IPS-NIHi11 (cell line): ENCODE data around the gene KCNH2.
"Not testable (repeated sequence)": the region's sequence is repeated elsewhere in the genome, so short reads cannot be mapped to it uniquely, and the experiment has no call there.

Source experiments
- DNase-seq: peaks from one replicate; pipeline ENCODE4 v3.0.0; 2012; ENCODE audit warnings: mixed read lengths, low spot score

The KCNH2 gene, protein sequence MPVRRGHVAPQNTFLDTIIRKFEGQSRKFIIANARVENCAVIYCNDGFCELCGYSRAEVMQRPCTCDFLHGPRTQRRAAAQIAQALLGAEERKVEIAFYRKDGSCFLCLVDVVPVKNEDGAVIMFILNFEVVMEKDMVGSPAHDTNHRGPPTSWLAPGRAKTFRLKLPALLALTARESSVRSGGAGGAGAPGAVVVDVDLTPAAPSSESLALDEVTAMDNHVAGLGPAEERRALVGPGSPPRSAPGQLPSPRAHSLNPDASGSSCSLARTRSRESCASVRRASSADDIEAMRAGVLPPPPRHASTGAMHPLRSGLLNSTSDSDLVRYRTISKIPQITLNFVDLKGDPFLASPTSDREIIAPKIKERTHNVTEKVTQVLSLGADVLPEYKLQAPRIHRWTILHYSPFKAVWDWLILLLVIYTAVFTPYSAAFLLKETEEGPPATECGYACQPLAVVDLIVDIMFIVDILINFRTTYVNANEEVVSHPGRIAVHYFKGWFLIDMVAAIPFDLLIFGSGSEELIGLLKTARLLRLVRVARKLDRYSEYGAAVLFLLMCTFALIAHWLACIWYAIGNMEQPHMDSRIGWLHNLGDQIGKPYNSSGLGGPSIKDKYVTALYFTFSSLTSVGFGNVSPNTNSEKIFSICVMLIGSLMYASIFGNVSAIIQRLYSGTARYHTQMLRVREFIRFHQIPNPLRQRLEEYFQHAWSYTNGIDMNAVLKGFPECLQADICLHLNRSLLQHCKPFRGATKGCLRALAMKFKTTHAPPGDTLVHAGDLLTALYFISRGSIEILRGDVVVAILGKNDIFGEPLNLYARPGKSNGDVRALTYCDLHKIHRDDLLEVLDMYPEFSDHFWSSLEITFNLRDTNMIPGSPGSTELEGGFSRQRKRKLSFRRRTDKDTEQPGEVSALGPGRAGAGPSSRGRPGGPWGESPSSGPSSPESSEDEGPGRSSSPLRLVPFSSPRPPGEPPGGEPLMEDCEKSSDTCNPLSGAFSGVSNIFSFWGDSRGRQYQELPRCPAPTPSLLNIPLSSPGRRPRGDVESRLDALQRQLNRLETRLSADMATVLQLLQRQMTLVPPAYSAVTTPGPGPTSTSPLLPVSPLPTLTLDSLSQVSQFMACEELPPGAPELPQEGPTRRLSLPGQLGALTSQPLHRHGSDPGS

GRCh38 chr7:150978126-150978789 is at the start of gene KCNH2:
Gene KCNH2, minus strand, starts transcription at chr7:150978321. Its CDS starts 408 bp downstream, at chr7:150977913.
- peak; percentile 95 for DNase-seq

GRCh38 chr7:151027728-151028130 is 49.6 kb upstream of the KCNH2 start:
- not testable (repeated sequence) for DNase-seq

- not testable (repeated sequence) for DNase-seq
Measured at GRCh38 chr7:151026771-151027727, 48.9 kb upstream of the KCNH2 start.

GRCh38 chr7:151025924-151026671 is 48.0 kb upstream of the KCNH2 start:
- DNase-seq, result no peak

DNA sequence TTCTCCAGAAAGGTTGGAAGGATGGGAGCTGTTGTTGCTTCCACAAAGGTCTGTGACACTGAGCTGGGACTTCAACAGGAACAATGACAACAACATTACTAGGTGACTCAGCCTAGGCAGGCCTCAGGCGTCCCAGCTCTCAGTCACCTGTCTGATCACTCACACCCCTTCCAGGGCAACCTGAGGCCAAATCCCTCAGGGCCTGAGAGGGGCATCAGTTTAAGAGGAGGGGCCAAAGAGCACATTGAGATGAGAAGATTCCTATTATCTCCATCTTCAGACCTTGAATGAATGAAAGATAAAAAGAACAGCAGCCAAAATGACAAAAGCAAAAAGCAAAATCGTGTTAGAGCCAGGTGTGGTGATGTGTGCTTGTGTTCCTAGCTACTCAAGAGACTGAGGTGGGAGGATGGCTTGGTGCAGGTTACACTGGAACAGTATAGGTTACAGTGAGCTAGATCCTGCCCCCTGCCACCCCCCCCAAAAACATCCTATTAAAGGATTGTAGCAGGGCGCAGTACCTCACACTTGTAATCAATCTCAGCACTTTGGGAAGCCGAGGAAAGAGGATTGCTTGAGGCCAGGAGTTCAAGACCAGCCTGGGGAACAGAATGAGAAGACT is 46.4 kb upstream of the KCNH2 start, which contains the start of gene ATG9B:
Gene ATG9B (minus strand): TSS at position 60 of the 622 bp plus-strand sequence. CDS start 71 bp downstream, outside the sequence.
- DNase-seq, result no peak

DNA sequence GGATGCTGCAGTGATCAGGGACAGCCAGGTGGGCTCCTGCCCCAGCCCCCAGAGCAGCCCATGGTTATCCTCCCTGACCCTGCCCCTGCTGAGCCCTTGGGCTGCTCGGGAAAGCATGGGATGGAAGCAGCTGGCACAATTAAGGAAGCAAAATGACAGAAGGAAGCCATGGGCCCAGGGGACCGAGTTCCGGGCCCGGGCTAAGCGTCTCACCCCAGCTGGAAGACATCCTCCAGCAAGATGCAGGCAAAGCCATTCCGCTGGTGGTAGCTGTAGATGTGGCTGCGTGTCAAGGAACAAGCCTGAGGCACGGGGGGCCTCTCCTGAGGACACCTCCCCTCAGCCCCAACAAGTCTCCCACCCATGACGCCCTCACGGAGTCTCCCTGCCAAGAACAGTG is 45.1 kb upstream of the KCNH2 start:
- no peak for DNase-seq

DNA sequence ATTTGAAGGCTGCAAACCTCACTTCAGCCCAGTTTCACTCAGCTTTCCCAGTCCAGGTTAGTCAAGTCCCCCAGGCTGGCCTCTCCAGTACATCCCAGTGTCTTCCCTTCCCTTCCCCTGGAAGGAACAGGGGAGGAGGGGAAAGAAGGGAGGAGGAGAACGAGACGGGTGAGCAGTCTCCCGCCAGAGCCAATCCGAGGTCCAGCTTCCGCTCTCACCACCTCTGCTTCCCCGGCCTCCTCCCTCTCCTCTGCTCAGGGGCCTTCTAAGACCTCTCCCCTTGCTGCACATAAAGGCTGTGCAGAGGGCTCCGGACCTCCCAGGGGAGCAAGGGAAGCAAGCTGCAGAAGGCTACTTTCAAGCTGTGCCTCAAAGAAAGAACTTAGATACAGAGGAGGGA is 42.1 kb upstream of the KCNH2 start:
- DNase-seq, result no peak

GRCh38 chr7:151019130-151019447 is 41.0 kb upstream of the KCNH2 start:
- no peak for DNase-seq

DNA sequence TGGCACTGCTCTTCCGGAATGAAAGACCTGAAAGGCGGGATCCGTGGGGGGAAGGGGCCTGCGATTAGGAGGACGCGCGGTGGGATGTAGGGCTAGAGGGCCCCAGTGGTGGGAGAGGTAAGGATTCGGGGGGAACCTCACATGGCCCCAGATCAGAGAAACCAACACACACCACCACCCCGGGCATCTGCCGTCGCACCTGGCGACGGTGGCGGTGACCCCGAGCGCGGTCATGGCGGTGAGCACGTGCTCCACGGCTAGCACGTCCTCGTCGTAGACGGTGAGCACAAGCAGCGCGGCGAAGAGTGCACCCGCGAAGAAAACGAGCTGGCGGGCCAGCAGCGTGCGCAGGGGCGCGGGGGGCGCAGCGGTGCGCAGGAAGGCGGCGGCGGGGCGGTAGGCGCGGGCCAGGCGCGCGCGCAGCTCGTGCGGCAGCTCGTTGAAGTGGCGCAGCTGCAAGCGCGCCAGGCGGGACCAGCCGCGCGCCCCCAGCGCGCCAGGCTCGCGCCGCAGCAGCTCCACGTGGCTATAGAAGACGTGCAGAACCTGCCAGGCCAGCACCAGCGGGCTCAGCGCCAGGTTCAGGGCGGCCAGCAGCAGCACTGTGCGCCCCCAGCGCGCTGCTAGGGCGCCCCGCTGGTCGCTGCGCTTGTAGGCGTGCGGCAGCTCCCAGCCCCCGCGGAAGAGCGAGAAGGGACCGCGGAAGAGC is 40.5 kb upstream of the KCNH2 start:
- peak; percentile 58 for DNase-seq

GRCh38 chr7:151017953-151018420 is 39.9 kb upstream of the KCNH2 start:
- DNase-seq, result peak; percentile 84

DNA sequence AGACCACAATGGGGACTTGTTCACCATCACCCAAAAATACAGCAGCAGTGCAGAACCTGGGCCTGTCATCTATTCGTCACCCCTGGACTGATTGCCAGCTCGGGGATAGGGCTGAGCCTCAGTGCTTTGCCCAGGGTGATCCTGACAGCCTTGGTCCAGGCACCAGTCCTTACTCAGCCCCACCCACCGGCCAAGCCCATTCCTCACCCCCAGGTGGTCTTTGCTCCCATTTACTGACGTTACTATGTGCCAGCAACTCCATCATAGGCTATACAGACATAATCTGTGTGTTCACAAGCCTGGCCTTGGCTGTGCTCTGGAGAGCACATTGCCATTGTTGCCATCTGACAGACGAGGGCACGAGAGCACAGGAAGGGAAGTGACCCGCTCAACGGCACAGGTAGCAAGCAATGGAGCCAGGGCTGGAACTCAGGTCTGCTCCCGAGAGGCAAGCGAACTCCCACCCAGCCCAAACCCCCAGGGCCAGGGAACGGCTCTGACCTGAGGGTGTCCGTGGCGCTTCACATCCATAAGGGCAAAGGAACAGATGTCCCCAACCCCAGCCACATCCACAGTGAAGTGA is 39.3 kb upstream of the KCNH2 start:
- no peak for DNase-seq

DNA sequence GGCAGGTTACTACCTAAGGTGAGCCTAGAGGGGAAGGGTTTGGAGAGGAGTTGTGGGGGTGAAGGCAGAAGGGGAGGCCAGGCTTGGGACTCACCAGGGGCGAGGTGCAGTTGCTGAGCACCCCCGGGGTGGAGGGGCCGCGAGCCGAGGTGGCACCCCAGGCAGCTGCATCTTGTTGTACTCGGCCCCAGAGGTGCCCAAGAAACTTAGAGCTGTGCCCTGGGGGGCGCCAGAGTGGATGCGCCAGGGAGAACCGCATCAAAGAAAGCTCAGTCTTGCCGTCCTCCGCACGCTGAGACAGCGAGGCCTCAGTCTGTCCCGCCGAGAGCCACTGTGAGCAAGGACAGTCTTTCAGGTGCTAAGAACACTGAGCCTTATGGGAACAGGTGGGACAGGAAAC is 38.8 kb upstream of the KCNH2 start:
- DNase-seq, result no peak

- DNase-seq, result no peak
Measured at GRCh38 chr7:151016505-151016904, 38.4 kb upstream of the KCNH2 start.

DNA sequence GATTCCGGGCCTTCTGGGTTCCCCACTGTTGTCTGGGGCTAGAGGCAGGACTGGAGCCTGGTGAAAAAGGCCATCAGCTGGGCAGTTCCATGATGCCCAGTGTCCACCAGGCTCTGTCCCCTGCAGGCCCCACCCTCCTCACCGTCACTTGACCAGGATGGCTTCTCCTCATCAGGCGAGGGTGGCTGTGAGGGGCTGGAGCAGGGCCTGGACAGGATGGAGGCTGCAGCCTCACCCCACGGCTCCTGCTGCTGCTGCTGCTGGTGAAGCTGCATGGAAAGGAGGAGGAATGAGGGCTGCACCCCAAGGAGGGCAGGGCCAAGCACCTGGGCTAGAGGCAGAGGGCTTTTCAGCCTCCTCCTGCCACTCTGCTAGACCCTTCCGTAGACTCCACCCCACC is 37.8 kb upstream of the KCNH2 start:
- no peak for DNase-seq

DNA sequence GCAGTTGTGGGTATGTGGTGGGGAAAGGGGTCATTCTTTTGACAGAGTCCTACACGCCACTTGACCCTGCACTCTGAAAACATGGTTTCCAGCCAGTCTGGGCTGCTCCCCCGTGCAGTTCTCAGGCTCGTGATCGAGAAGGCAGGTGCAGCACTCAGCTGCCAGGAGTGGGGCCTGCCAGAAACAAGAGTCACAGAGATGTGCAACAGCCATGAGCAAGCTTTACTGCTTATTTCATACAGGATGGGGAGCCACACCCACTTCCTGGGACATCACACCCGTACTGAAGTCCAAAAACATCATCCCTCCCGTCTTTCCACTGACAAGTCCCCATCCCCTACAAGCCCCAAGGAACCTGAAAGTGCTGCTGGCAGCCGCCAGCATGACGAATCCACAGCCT is 36.8 kb upstream of the KCNH2 start:
- no peak for DNase-seq

GRCh38 chr7:151013733-151014497 is 35.8 kb upstream of the KCNH2 start:
- DNase-seq, result peak; percentile 80

- DNase-seq, result peak; percentile 54
Measured at GRCh38 chr7:151013356-151013732, 35.2 kb upstream of the KCNH2 start.

DNA sequence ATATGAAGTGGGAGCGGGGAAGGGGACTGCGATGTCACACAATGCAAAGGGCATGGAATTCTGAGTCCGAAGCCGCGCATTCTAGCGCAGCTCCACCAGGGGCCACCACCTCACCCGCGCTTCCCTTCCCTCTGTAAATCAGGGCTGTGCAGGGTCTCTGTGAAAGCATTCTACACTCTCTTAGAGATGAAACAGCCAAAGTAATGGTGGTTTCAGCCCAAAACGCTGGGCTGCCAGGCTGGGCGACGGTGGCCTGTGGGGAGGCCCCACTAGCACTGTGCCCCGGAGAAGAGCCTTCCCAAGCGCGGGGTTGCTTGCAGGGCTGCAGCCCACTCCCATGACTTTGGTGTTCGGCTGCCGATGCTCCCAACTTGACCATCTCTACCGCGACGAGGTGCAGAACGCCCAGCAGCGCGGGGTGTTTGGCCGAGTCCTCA is 34.8 kb upstream of the KCNH2 start:
- peak; percentile 59 for DNase-seq
